IPS-11a (cell line): ENCODE measurements around the gene CCDC60.

Experiments
- H3K4me3 ChIP-seq: one replicate; pipeline ENCODE4 v1.5.1; 2013; ENCODE audit warnings: low read depth, low read length, control low read depth

CCDC60 gene

DNA sequence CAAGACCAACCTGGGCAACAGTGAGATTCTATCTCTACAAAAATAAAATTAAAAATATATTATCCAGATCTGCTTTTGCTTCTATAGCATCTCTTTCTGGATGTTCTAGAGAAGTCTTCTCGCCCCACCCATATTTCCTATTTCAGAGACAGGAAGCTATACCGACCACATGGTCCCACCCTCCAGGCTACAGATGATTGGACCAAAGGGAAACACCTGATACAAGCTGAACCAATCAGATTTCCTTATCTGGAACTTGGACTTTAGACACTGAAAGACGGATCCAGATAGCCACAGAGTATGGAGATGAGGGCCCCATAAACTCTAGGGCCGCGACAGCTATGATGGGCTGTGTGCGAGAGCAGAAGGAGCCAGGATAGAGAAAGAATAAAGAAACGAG lies 48.7 kb downstream of the CCDC60 start:
- no peak overlapping the region for H3K4me3 ChIP-seq

DNA sequence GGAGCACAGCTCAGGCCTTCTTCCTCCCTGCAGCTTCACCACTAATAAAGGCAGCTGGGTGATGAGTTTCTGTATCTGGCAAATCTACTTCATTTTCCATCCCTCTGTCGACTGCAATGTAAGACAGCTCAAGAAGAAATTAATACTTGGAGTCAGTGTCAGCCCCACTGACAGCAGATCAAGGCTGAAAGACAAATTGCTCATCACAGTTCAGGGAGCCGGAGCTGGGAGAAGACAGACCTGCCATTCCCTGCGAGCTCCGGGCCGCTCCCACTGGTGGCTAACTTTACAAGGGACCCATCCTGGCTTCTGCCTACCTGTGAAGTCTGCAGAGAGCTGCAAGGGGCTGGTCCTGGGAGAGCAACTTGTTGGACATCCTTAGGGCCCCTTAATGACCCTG lies 49.8 kb downstream of the CCDC60 start:
- no peak overlapping the region for H3K4me3 ChIP-seq

- H3K4me3 ChIP-seq: no peak overlapping the region
Observed at GRCh38 chr12:119385659-119386058, 51.1 kb downstream of the CCDC60 start.

GRCh38 chr12:119389687-119390086 lies 55.2 kb downstream of the CCDC60 start:
- H3K4me3 ChIP-seq: no peak overlapping the region

GRCh38 chr12:119391673-119392072 lies 57.1 kb downstream of the CCDC60 start:
- no peak overlapping the region for H3K4me3 ChIP-seq

DNA sequence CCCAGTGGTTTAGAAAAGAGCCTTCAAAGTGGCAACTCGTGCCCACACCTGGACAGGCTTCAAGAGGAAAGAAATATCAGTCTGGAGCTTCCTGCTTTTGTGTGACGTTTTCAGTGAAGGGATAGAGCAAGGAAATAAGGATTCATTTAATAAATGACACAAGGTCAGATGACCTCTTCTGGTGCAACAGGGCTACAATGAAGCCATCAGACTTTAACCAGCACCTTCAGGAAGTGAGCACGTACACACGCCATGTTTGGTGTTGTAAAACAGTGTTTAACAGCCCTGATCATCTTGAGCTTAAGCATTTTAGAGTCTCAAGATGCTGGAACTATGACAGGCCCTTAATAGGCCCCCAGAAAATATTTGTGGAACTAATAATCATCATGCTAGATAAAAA lies 59.1 kb downstream of the CCDC60 start:
- no peak overlapping the region for H3K4me3 ChIP-seq

- no peak overlapping the region for H3K4me3 ChIP-seq
Observed at GRCh38 chr12:119397540-119397939, 63.0 kb downstream of the CCDC60 start.

DNA sequence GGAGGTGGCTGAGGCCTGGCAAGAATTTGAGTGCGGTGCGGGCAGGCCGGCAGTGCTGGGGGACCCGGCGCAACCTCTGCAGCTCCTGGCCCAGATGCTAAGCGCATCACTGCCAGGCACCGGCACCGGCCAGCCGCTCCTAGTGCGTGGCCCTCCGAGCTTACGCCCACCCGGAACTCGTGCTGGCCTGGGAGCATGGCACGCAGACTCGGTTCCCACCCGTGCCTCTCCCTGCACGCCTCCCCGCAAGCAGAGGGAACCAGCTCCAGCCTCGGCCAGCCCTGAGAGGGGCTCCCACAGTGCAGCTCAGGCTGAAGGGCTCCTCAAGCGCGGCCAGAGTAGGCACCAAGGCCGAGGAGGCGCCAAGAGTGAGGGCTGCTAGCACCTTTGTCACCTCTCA lies 63.7 kb downstream of the CCDC60 start:
- no peak overlapping the region for H3K4me3 ChIP-seq

DNA sequence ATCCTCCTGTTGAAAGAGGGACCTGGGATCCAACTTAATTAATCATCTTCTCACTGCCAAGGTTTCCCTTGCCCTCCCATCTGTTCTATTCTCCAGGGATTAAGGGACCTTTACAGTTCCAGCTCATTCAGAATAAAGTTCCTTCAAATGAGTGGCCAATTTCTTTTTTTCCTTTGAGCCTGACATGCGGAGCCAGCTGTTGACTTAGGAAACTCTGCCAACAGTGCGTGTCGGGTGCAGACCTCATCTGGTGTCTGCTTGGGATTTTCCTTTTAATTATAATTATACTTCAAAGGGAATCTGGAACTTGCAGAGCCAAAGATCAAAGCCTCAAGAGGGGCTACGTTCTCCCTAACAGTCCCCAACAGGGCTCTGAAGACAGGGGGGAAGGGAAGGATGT lies 64.8 kb downstream of the CCDC60 start:
- no peak overlapping the region for H3K4me3 ChIP-seq

DNA sequence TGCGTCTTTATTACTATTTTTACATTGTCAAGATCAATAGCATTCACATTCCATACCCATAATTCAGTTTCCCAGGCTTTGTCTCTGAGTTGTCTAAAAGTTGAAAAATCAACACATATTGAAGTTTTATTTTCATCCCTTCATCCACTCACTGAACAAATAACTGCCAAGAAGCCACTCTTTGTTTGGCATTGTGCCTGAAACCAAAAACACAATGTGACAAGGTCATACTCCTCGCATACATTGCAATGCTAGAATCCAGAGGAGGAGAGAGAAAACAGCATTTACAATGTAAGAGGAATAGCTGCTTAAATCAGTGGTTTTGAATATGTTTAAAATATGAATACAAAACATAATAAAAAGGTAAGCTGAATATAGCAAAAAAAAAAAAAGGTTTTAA lies 71.8 kb downstream of the CCDC60 start:
- no peak overlapping the region for H3K4me3 ChIP-seq

DNA sequence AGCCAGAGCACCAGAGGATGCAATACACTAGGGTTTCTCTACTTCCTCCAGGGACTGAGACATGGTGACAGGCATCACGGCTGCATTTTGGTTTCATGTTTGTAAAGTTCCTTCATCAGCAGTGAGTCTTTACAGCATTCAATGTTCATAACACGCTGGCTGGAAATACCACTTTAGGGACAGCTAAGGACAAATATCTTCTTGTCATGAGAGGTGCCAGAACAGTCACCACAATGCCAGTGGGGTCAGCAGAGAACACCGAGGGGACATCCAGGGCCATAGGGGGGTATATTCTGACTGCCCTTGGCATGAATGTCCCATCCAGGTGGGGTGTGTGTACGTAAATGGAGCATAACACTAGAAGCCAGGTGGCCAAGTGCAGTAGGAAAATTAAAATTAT lies 72.3 kb downstream of the CCDC60 start:
- H3K4me3 ChIP-seq: no peak overlapping the region

GRCh38 chr12:119409043-119409442 lies 74.5 kb downstream of the CCDC60 start:
- no peak overlapping the region for H3K4me3 ChIP-seq

- no peak overlapping the region for H3K4me3 ChIP-seq
Observed at GRCh38 chr12:119410396-119410795, 75.9 kb downstream of the CCDC60 start.

- H3K4me3 ChIP-seq: no peak overlapping the region
Observed at GRCh38 chr12:119412306-119412705, 77.8 kb downstream of the CCDC60 start.

- no peak overlapping the region for H3K4me3 ChIP-seq
Observed at GRCh38 chr12:119412811-119413794, 78.6 kb downstream of the CCDC60 start.

GRCh38 chr12:119415714-119416113 lies 81.2 kb downstream of the CCDC60 start:
- no peak overlapping the region for H3K4me3 ChIP-seq

GRCh38 chr12:119417440-119417839 lies 82.9 kb downstream of the CCDC60 start:
- H3K4me3 ChIP-seq: no peak overlapping the region

DNA sequence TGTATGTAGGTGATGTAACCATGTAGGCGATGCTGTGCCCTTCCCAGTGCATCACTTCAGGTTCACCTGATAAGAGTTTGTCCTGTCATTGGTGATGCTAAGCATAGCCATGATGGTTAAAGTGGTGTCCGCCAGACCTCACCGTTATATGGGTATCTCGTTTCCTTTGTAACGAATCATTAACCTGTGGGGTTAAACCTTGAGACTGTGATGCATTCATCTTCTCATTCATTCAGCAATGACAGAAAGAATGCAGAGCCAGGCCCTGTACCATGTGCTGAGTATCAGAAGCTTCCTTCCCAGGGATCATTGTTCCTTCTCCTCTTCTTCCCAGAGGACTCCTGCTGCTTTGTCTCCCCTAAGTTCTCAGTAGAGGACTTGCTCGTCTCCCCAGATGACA lies 84.9 kb downstream of the CCDC60 start:
- H3K4me3 ChIP-seq: no peak overlapping the region

DNA sequence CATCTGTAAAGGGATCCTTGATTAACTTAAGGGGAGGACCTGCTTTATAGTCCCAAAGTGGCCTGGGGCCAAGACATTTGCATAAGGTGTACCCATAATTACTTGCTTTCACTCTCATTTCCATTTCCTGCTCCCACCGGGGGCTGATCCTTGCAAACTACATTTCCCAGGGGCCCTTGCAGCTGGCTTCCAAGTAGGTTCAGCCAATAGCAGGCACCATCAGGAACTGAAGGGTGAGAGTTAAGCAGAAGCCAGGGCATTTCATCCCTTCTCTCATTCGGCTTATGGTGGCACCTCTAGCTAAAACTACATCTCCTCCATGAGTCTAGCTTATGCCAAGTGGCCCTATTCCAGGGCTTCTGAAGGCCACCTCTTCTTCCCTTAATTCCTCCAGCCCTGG lies 88.8 kb downstream of the CCDC60 start:
- H3K4me3 ChIP-seq: no peak overlapping the region

DNA sequence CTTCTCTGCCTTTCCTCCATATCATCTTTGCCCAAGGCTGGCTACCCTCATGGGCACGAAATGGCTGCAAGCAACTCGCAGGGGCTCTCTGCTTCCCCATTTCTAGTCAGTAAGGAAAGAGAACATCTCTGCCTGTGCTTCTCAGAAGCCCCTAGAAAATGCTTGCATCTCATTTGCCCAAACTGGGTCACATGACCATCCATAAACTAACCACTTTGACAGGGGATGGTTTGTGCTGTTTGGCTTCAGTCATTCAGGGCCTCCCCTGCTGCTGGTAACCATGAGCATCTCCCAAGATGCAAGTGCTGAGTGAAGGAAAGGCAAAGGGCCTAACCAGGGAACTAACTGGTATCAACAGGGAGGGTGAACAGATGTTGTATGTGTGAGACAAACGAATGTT lies 91.1 kb downstream of the CCDC60 start:
- H3K4me3 ChIP-seq: no peak overlapping the region

DNA sequence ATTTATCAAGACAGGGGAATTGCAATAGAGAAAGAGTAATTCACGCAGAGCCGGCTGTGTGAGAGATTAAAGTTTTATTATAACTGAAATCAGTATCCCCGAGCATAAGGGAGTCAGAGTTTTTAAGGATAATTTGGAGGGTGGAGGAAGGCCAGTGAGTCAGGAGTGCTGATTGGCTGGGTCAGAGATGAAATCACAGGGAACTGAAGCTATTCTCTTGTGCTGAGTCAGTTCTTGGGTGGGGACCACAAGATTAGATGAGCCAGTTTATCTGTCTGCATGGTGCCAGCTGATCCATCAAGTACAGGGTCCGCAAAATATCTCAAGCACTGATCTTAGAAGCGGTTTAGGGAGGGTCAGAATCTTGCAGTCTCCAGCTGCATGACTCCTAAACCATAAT lies 96.6 kb downstream of the CCDC60 start:
- no peak overlapping the region for H3K4me3 ChIP-seq

GRCh38 chr12:119432949-119433348 lies 98.4 kb downstream of the CCDC60 start:
- H3K4me3 ChIP-seq: no peak overlapping the region
